IMR-90 (cell line): ENCODE measurements around the gene PRODH2. TPM values are rescaled to one million over a fixed set of nuclear protein-coding genes. Genes with fewer than 3 reads are reported as not detected.
"Not testable (repeated sequence)": the region's sequence is repeated elsewhere in the genome, so short reads cannot be mapped to it uniquely, and the experiment has no call there.

Experiments used
- ATAC-seq: fragments of 200-7000 bp; cut with Tn5 transposase; 2 replicates; pipeline ENCODE4 v1.9.1; 2020; ENCODE audit warnings: low read depth, mild to moderate bottlenecking, moderate library complexity
- BruUV-seq: library from RNA; stranded (reverse); fragments of 400-500 nt; replicated peaks from 2 replicates; lab custom pipeline; 2021; lab: Mats Ljungman, UMichigan
- CTCF ChIA-PET: fragments of 300-600 bp; formaldehyde crosslinking; extraction: SDS; loops from one replicate; lab custom pipeline; 2021; ENCODE audit warnings: antibody characterized with exemption; lab: Yijun Ruan, JAX
- POLR2A ChIA-PET: fragments of 300-600 bp; sonication (Branson Sonifier 250); formaldehyde crosslinking; loops from one replicate; lab custom pipeline; 2022; ENCODE audit warnings: antibody characterized with exemption; ENCODE audit not compliant: unreplicated experiment; lab: Charles Lee
- DNase-seq: peaks from one replicate; pipeline ENCODE4 v3.0.0; 2013
- H2AFZ ChIP-seq: replicated peaks from 2 replicates; pipeline ENCODE3; 2013; ENCODE audit warnings: low read length, mild to moderate bottlenecking; ENCODE audit not compliant: poor library complexity
- H2AK5ac ChIP-seq: 2 replicates; pipeline ENCODE4 v1.6.1; 2013; ENCODE audit warnings: low read depth, low read length, inconsistent platforms
- H2AK9ac ChIP-seq: replicated peaks from 2 replicates; pipeline ENCODE3; 2013; ENCODE audit warnings: mild to moderate bottlenecking, low read depth, low read length, moderate library complexity; ENCODE audit not compliant: poor library complexity
- H2BK120ac ChIP-seq: 2 replicates; pipeline ENCODE4 v1.6.1; 2013; ENCODE audit warnings: low read depth, low read length, inconsistent platforms
- H2BK15ac ChIP-seq: 3 replicates; pipeline ENCODE4 v1.6.1; 2013; ENCODE audit warnings: low read depth, low read length, inconsistent platforms
- H2BK20ac ChIP-seq: 2 replicates; pipeline ENCODE4 v1.6.1; 2013; ENCODE audit warnings: low read depth, mild to moderate bottlenecking, inconsistent platforms, low read length, moderate library complexity
- H2BK5ac ChIP-seq: 2 replicates; pipeline ENCODE4 v1.6.1; 2013; ENCODE audit warnings: mild to moderate bottlenecking, low read depth, low read length, inconsistent platforms; ENCODE audit not compliant: poor library complexity, severe bottlenecking
- H3K14ac ChIP-seq: replicated peaks from 2 replicates; pipeline ENCODE4 v1.6.1; 2013; ENCODE audit warnings: low read depth, low read length, inconsistent platforms
- H3K18ac ChIP-seq: 2 replicates; pipeline ENCODE4 v1.6.1; 2013; ENCODE audit warnings: low read depth, low read length, control low read depth
- H3K23ac ChIP-seq: 2 replicates; pipeline ENCODE4 v1.6.1; 2013; ENCODE audit warnings: low read depth, low read length, inconsistent platforms
- H3K27ac ChIP-seq: 2 replicates; pipeline ENCODE4 v1.5.1; 2013; ENCODE audit warnings: mild to moderate bottlenecking, control low read depth, low read length; ENCODE audit not compliant: insufficient read depth
- H3K27me3 ChIP-seq: 2 replicates; pipeline ENCODE4 v1.6.1; 2013; ENCODE audit warnings: low read length; ENCODE audit not compliant: control insufficient read depth, insufficient read depth
- H3K36me3 ChIP-seq: 2 replicates; pipeline ENCODE4 v1.6.1; 2013; ENCODE audit warnings: low read length, mixed read lengths; ENCODE audit not compliant: control insufficient read depth, insufficient read depth
- H3K4ac ChIP-seq: 2 replicates; pipeline ENCODE4 v1.6.1; 2013; ENCODE audit warnings: low read depth, low read length, inconsistent platforms
- H3K4me1 ChIP-seq: 2 replicates; pipeline ENCODE4 v1.6.1; 2013; ENCODE audit warnings: low read length, mixed read lengths; ENCODE audit not compliant: control insufficient read depth, insufficient read depth
- H3K4me2 ChIP-seq: 2 replicates; pipeline ENCODE4 v1.6.1; 2013; ENCODE audit warnings: low read depth, mild to moderate bottlenecking, control low read depth, low read length, moderate library complexity
- H3K4me3 ChIP-seq: 2 replicates; pipeline ENCODE4 v1.5.1; 2013; ENCODE audit warnings: low read depth, mild to moderate bottlenecking, control low read depth, low read length, moderate library complexity; ENCODE audit not compliant: insufficient read depth
- H3K56ac ChIP-seq: 2 replicates; pipeline ENCODE4 v1.6.1; 2013; ENCODE audit warnings: low read length, inconsistent platforms; ENCODE audit not compliant: insufficient read depth; ENCODE audit errors: extremely low read depth
- H3K79me1 ChIP-seq, 2 experiments: 2 replicates each; pipeline ENCODE4 v1.6.1; 2013; ENCODE audit warnings: low read length in 2 of 2, inconsistent platforms in 1 of 2, low read depth in 1 of 2
- H3K9ac ChIP-seq: 2 replicates; pipeline ENCODE4 v1.6.1; 2013; ENCODE audit warnings: low read depth, low read length, control low read depth
- H3K9me1 ChIP-seq: 2 replicates; pipeline ENCODE4 v1.6.1; 2013; ENCODE audit warnings: low read length, inconsistent platforms; ENCODE audit not compliant: insufficient read depth
- H3K9me3 ChIP-seq: 2 replicates; pipeline ENCODE4 v1.6.1; 2013; ENCODE audit warnings: low read length; ENCODE audit not compliant: control insufficient read depth, insufficient read depth
- H4K20me1 ChIP-seq: 2 replicates; pipeline ENCODE4 v1.6.1; 2013; ENCODE audit warnings: low read length, inconsistent platforms; ENCODE audit not compliant: insufficient read depth
- H4K5ac ChIP-seq: 2 replicates; pipeline ENCODE4 v1.6.1; 2013; ENCODE audit warnings: mild to moderate bottlenecking, low read depth, low read length, control low read depth
- H4K8ac ChIP-seq, 2 experiments: 2 replicates each; pipeline ENCODE4 v1.6.1; 2013; ENCODE audit warnings: low read depth in 2 of 2, low read length in 2 of 2, control low read depth in 1 of 2, inconsistent platforms in 1 of 2
- H4K91ac ChIP-seq: 2 replicates; pipeline ENCODE4 v1.6.1; 2013; ENCODE audit warnings: low read depth, low read length, inconsistent platforms; ENCODE audit not compliant: insufficient read depth
- WGBS, 2 experiments: methylation state at CpG; one replicate each; pipeline versions ENCODE4 v1.1.5 to v1.1.7; 2013; ENCODE audit warnings: missing lambda C conversion rate in 2 of 2; ENCODE audit not compliant: insufficient read length in 1 of 2; ENCODE audit errors: extremely low coverage in 2 of 2; 5-methylcytosine and 5-hydroxymethylcytosine counted together
- dilution Hi-C: fragments of 300-500 bp; cut with HindIII; formaldehyde crosslinking; loops from one replicate; pipeline ENCODE4 v1.14.3; 2018; ENCODE audit warnings: low sequenced_read_pairs; ENCODE audit not compliant: unreplicated experiment
- in situ Hi-C: fragments of 300-500 bp; cut with MboI; formaldehyde crosslinking; loops from 3 replicates; pipeline ENCODE4 v1.14.3; 2019; ENCODE audit warnings: low sequenced_read_pairs, inconsistent platforms, mixed read lengths
- intact Hi-C: fragments of 100-400 bp; cut with micrococcal nuclease; formaldehyde crosslinking; loops from 2 replicates; pipeline ENCODE4 v1.10.0; 2022
- polyA plus RNA-seq, 3 experiments: library from polyadenylated mRNA; depleted of rRNA; stranded (reverse); fragments of >200 nt; gene quantifications; 2 replicates each; pipeline ENCODE4 v1.2.3, GENCODE V29; 2012; ENCODE audit warnings: low replicate concordance in 1 of 3
- total RNA-seq: library from RNA; depleted of rRNA; stranded (reverse); fragments of >200 nt; gene quantifications from 2 replicates; pipeline ENCODE4 v1.2.3, GENCODE V29; 2012

Gene PRODH2
- total and polyA plus RNA-seq, 2 of the 4 experiments (the other 2 are of a cell fraction), result not detected

- H2AK9ac ChIP-seq, POLR2A ChIA-PET, H4K20me1 ChIP-seq, in situ Hi-C loops, H3K56ac ChIP-seq, ATAC-seq, DNase-seq, intact Hi-C loops, H3K23ac ChIP-seq, H3K4me1 ChIP-seq, H3K36me3 ChIP-seq, H3K9me1 ChIP-seq, H3K9me3 ChIP-seq, BruUV-seq, H4K91ac ChIP-seq, H3K18ac ChIP-seq, H2AK5ac ChIP-seq, H3K4ac ChIP-seq, H4K5ac ChIP-seq, H3K9ac ChIP-seq, H3K27me3 ChIP-seq, H2BK15ac ChIP-seq, dilution Hi-C loops, H2BK20ac ChIP-seq, H2BK120ac ChIP-seq, H2AFZ ChIP-seq, CTCF ChIA-PET, H2BK5ac ChIP-seq, H3K14ac ChIP-seq, H4K8ac ChIP-seq, H3K27ac ChIP-seq, H3K4me2 ChIP-seq, H3K4me3 ChIP-seq: not testable (repeated sequence)
- peaks cover 7 to 17% of the 10 kb centered on the region in 2 experiments for H3K79me1 ChIP-seq
- WGBS, 2 experiments, result 100% methylated on average over 2 of the region's 5 CpGs; no CpG with 5 or more reads in 1 of the 2 experiments
These were observed 40.3 kb downstream of the PRODH2 start for GRCh38 chr19:35772362-35772761.
